ENCODE results near the gene PPM1D. TPM values are rescaled to one million over a fixed set of nuclear protein-coding genes. Genes with fewer than 3 reads are reported as not detected.

The PPM1D gene
- total and polyA plus RNA-seq, 5 donors from 2014 or later = 9.5 to 29.6 (median 12.9) TPM

DNA sequence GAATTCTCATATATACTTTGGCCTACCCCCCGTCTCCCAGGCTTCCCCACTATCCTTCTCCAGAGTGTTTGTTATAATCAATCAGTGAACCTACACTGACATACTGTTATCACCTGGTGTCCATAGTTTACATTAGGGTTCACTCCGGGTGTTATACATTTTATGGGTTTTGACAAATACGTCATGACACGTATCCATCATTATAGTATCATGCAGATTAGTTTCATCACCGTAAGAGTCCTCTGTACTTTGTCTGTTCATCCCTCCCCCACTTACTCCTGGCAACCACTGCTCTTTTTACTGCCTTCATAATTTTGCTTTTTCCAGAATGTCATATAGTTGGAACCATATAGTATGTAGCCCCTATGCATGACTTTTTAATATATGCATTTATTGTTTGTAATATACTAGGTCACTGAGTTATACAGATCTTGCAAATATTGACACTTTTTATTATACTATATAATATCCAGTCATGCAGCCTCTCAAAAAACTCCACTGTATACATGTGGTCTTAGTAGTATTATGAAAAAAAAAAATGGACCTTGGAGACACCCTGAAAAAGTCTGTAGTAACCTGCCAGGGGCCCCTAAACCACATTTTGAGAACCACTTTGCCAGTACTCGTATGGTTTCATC is 28.4 kb downstream of the PPM1D start:
- ATAC-seq (ENCODE audit: low read depth in 2 of 2) (no peak), DNase-seq (no peak)
- H3K4me1 Mint-ChIP-seq = peaks cover 12 to 19% (median 16%) of the 10 kb centered on the region in 4 donors
- Histone ChIP-seq H3K9me3 (ENCODE audit: control insufficient read depth in 2 of 2, low read length in 2 of 2) (no peaks in the 10 kb centered on the region), H3K36me3 (ENCODE audit: control insufficient read depth, insufficient read depth, low read length) (peaks cover 10% of the 10 kb centered on the region), H3K4me3 (ENCODE audit: low read depth, low read length) (no peak overlapping the region), H3K4me1 (ENCODE audit: control insufficient read depth, insufficient read depth, low read length, poor library complexity, severe bottlenecking) (no peaks in the 10 kb centered on the region), H3K27me3 (ENCODE audit: control insufficient read depth, insufficient read depth, low read length) (no peaks in the 10 kb centered on the region), H3K27ac (ENCODE audit: insufficient read depth, low read length, poor library complexity, severe bottlenecking) (no peak overlapping the region)
- H3K4me3 Mint-ChIP-seq = no peak overlapping the region
- H3K9me3 Mint-ChIP-seq = no peaks in the 10 kb centered on the region
- H3K27me3 Mint-ChIP-seq = no peaks in the 10 kb centered on the region
- peaks cover 6% of the 10 kb centered on the region for H3K36me3 Mint-ChIP-seq
- H3K27ac Mint-ChIP-seq = peak overlapping the region in 1 of 3 donors; percentile 28

DNA sequence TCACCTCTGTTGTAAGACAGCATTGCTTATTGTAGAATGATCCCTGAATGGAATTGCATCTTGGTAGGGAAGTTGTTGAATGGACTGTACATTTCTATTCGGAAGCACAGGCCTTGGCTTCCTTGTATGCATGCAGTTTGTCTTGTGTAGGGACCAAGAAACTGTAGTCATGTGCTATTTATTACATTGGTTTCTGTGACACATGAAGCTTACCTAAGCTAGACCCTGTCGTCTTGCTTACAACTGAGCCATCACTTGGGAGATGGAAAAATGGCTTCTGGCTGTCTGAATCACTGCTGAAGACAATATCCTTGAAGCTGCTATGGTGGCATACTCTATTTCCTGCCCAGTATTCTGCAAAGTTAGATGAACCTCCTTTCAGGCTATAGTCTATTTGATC is 29.1 kb downstream of the PPM1D start:
- H3K36me3 ChIP-seq (ENCODE audit: control insufficient read depth, insufficient read depth, low read length) = peaks cover 10% of the 10 kb centered on the region

DNA sequence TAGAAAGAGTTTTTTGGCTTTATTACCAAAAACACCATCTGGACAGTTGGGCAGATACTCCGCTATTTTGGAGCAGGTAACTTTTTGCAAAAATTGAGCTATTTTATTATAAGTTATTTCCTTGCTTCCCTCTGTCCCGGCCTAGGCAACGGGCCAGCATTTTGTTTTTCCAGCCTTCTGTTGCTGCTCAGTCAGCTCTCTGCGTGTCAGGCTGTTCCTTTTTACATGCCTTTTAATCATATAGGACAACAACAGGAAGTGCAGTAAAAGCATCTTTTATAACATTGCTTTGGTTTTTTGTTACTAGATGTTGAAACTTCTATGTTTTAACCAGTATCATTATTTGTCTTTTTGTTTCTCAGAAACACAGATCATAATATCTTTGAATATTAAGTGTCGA is 30.4 kb downstream of the PPM1D start:
- peaks cover 7 to 15% (median 11%) of the 10 kb centered on the region in 4 donors for H3K4me1 Mint-ChIP-seq
- no peak overlapping the region for H3K4me3 Mint-ChIP-seq
- no peaks in the 10 kb centered on the region for H3K9me3 Mint-ChIP-seq

More for the DNA sequence above, 29.1 kb downstream of the PPM1D start:
- H3K27me3 Mint-ChIP-seq = no peaks in the 10 kb centered on the region
- Histone ChIP-seq H3K4me1 (ENCODE audit: control insufficient read depth, insufficient read depth, low read length, poor library complexity, severe bottlenecking) (no peaks in the 10 kb centered on the region), H3K27me3 (ENCODE audit: control insufficient read depth, insufficient read depth, low read length) (no peaks in the 10 kb centered on the region), H3K27ac (ENCODE audit: insufficient read depth, low read length, poor library complexity, severe bottlenecking) (no peak overlapping the region), H3K4me3 (ENCODE audit: low read depth, low read length) (no peak overlapping the region), H3K9me3 (ENCODE audit: control insufficient read depth in 2 of 2, low read length in 2 of 2) (no peaks in the 10 kb centered on the region)
- H3K36me3 Mint-ChIP-seq = peaks cover 4% of the 10 kb centered on the region
- H3K27ac Mint-ChIP-seq = peak overlapping the region in 1 of 3 donors; percentile 28
- no peak overlapping the region for H3K4me3 Mint-ChIP-seq
- DNase-seq (no peak), ATAC-seq (ENCODE audit: low read depth in 2 of 2) (no peak)
- peaks cover 7 to 15% (median 11%) of the 10 kb centered on the region in 4 donors for H3K4me1 Mint-ChIP-seq
- no peaks in the 10 kb centered on the region for H3K9me3 Mint-ChIP-seq

DNA sequence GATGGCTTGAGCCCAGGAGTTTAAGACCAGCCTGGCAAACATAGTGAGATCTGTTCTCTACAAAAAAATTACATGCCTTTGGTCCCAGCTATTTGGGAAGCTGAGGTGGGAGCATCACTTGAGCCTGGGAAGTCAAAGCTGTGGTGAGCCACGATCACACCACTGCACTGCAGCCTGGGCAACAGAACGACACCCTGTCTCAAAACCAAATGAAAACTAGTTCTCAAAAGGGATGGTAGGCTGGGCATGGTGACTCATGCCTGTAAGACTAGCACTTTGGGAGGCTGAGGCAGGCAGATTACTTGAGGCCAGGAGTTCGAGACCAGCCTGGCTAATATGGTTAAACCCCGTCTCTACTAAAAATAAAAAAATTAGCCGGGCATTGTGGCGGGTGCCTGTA is 31.1 kb downstream of the PPM1D start:
- Mint-ChIP-seq H3K4me3 (no peak overlapping the region), H3K36me3 (peaks cover 4% of the 10 kb centered on the region), H3K4me1 (peaks cover 3 to 15% (median 8%) of the 10 kb centered on the region in 4 donors), H3K27ac (peak overlapping the region; percentile 6 to 81 (median 81)), H3K27me3 (no peaks in the 10 kb centered on the region), H3K9me3 (no peaks in the 10 kb centered on the region)
- H3K4me1 ChIP-seq (ENCODE audit: control insufficient read depth, insufficient read depth, low read length, poor library complexity, severe bottlenecking) = no peaks in the 10 kb centered on the region
- no peak overlapping the region for H3K4me3 ChIP-seq (ENCODE audit: low read depth, low read length)
- ATAC-seq (ENCODE audit: low read depth in 2 of 2) (no peak), DNase-seq (no peak)
- no peaks in the 10 kb centered on the region for H3K27me3 ChIP-seq (ENCODE audit: control insufficient read depth, insufficient read depth, low read length)
- no peaks in the 10 kb centered on the region for H3K9me3 ChIP-seq (ENCODE audit: control insufficient read depth in 2 of 2, low read length in 2 of 2)
- no peak overlapping the region for H3K27ac ChIP-seq (ENCODE audit: insufficient read depth, low read length, poor library complexity, severe bottlenecking)
- peaks cover 17% of the 10 kb centered on the region for H3K36me3 ChIP-seq (ENCODE audit: control insufficient read depth, insufficient read depth, low read length)

More for the DNA sequence above, 30.4 kb downstream of the PPM1D start:
- H3K36me3 ChIP-seq (ENCODE audit: control insufficient read depth, insufficient read depth, low read length) = peaks cover 14% of the 10 kb centered on the region
- Mint-ChIP-seq H3K27ac (peak overlapping the region; percentile 66 to 81 (median 80)), H3K36me3 (peaks cover 4% of the 10 kb centered on the region), H3K27me3 (no peaks in the 10 kb centered on the region)
- no peaks in the 10 kb centered on the region for H3K9me3 ChIP-seq (ENCODE audit: control insufficient read depth in 2 of 2, low read length in 2 of 2)
- no peaks in the 10 kb centered on the region for H3K27me3 ChIP-seq (ENCODE audit: control insufficient read depth, insufficient read depth, low read length)
- no peak overlapping the region for H3K4me3 ChIP-seq (ENCODE audit: low read depth, low read length)
- H3K4me1 ChIP-seq (ENCODE audit: control insufficient read depth, insufficient read depth, low read length, poor library complexity, severe bottlenecking) = no peaks in the 10 kb centered on the region
- ATAC-seq (ENCODE audit: low read depth in 2 of 2) = no peak
- peak in 1 of 3 donors; percentile 8 for DNase-seq
- no peak overlapping the region for H3K27ac ChIP-seq (ENCODE audit: insufficient read depth, low read length, poor library complexity, severe bottlenecking)

DNA sequence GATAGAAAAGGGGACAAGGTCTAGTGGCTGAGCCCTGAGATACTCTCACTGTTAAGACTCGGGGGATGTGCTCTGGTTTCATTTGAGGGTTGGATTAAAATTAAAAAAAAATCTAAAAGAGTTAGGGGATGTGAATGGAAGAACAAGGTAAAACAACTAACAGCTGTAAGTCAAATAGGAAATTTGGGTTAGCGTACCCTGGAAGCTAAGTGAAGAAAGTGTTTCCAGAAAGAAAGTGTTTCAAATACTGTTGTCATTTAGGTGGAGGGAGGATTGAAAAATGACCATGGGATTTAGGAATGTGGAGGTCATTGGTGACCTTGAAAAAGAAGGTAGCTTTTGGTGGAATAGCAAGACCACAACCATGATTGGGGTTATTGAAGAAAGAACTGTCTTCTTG is 37.7 kb downstream of the PPM1D start:
- H3K36me3 ChIP-seq (ENCODE audit: control insufficient read depth, insufficient read depth, low read length) = peaks cover 14% of the 10 kb centered on the region
- Mint-ChIP-seq H3K27ac (peak overlapping the region in 1 of 3 donors; percentile 32), H3K9me3 (no peaks in the 10 kb centered on the region), H3K4me3 (no peak overlapping the region), H3K4me1 (peaks cover 8 to 16% (median 11%) of the 10 kb centered on the region in 4 donors), H3K36me3 (peaks cover 9% of the 10 kb centered on the region), H3K27me3 (no peaks in the 10 kb centered on the region)
- no peak for ATAC-seq (ENCODE audit: low read depth in 2 of 2)
- H3K4me3 ChIP-seq (ENCODE audit: low read depth, low read length) = no peak overlapping the region
- H3K9me3 ChIP-seq (ENCODE audit: control insufficient read depth in 2 of 2, low read length in 2 of 2) = no peaks in the 10 kb centered on the region
- DNase-seq = no peak
- no peak overlapping the region for H3K27ac ChIP-seq (ENCODE audit: insufficient read depth, low read length, poor library complexity, severe bottlenecking)
- no peaks in the 10 kb centered on the region for H3K27me3 ChIP-seq (ENCODE audit: control insufficient read depth, insufficient read depth, low read length)
- H3K4me1 ChIP-seq (ENCODE audit: control insufficient read depth, insufficient read depth, low read length, poor library complexity, severe bottlenecking) = no peaks in the 10 kb centered on the region

DNA sequence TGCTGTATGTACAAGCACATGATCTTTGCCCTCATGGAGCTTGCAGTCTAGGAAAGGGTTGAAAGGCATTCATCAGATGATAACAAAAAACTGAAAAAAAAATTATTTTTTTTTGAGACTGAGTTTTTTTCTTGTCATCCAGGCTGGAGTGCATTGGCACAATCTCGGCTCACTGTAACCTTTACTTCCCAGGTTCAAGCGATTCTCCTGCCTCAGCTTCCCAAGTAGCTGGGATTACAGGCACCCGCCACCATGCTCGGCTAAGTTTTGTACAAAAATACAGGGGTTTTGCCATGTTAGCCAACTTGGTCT is 39.0 kb downstream of the PPM1D start:
- DNase-seq = no peak
- peaks cover 13% of the 10 kb centered on the region for H3K36me3 ChIP-seq (ENCODE audit: control insufficient read depth, insufficient read depth, low read length)
- Mint-ChIP-seq H3K9me3 (no peaks in the 10 kb centered on the region), H3K4me3 (no peak overlapping the region), H3K27me3 (no peaks in the 10 kb centered on the region), H3K4me1 (peaks cover 8 to 16% (median 11%) of the 10 kb centered on the region in 4 donors), H3K36me3 (peaks cover 9% of the 10 kb centered on the region), H3K27ac (no peak overlapping the region)
- H3K4me1 ChIP-seq (ENCODE audit: control insufficient read depth, insufficient read depth, low read length, poor library complexity, severe bottlenecking) = no peaks in the 10 kb centered on the region
- H3K9me3 ChIP-seq (ENCODE audit: control insufficient read depth in 2 of 2, low read length in 2 of 2) = no peaks in the 10 kb centered on the region
- no peak for ATAC-seq (ENCODE audit: low read depth in 2 of 2)
- no peak overlapping the region for H3K27ac ChIP-seq (ENCODE audit: insufficient read depth, low read length, poor library complexity, severe bottlenecking)
- H3K27me3 ChIP-seq (ENCODE audit: control insufficient read depth, insufficient read depth, low read length) = no peaks in the 10 kb centered on the region
- no peak overlapping the region for H3K4me3 ChIP-seq (ENCODE audit: low read depth, low read length)

DNA sequence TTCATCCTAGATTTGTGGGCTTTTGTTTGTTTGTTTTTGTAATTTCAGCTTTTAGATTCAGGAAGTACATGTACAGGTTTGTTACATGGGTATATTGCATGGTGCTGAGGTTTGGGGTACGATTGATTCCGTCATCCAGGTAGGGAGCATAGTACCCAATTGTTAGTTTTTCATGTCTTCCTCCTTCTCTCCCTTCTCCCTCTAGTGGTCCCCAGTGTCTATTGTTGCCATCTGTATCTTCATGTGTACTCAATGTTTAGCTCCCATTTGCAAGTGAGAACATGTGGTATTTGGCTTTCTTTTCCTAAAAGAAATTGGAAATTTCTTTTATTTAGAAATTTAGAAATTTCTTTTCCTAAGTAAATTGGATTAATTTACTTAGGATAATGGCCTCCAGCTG is 40.5 kb downstream of the PPM1D start:
- no peaks in the 10 kb centered on the region for H3K9me3 ChIP-seq (ENCODE audit: control insufficient read depth in 2 of 2, low read length in 2 of 2)
- no peaks in the 10 kb centered on the region for H3K9me3 Mint-ChIP-seq
- peaks cover 8 to 16% (median 11%) of the 10 kb centered on the region in 4 donors for H3K4me1 Mint-ChIP-seq
- peak in 1 of 3 donors; percentile 9 for DNase-seq
- no peaks in the 10 kb centered on the region for H3K27me3 ChIP-seq (ENCODE audit: control insufficient read depth, insufficient read depth, low read length)
- H3K27ac Mint-ChIP-seq = no peak overlapping the region
- no peak overlapping the region for H3K4me3 ChIP-seq (ENCODE audit: low read depth, low read length)
- peaks cover 9% of the 10 kb centered on the region for H3K36me3 Mint-ChIP-seq
- no peaks in the 10 kb centered on the region for H3K27me3 Mint-ChIP-seq
- no peak overlapping the region for H3K4me3 Mint-ChIP-seq
- no peaks in the 10 kb centered on the region for H3K4me1 ChIP-seq (ENCODE audit: control insufficient read depth, insufficient read depth, low read length, poor library complexity, severe bottlenecking)
- H3K27ac ChIP-seq (ENCODE audit: insufficient read depth, low read length, poor library complexity, severe bottlenecking) = no peak overlapping the region
- peaks cover 6% of the 10 kb centered on the region for H3K36me3 ChIP-seq (ENCODE audit: control insufficient read depth, insufficient read depth, low read length)
- no peak for ATAC-seq (ENCODE audit: low read depth in 2 of 2)

DNA sequence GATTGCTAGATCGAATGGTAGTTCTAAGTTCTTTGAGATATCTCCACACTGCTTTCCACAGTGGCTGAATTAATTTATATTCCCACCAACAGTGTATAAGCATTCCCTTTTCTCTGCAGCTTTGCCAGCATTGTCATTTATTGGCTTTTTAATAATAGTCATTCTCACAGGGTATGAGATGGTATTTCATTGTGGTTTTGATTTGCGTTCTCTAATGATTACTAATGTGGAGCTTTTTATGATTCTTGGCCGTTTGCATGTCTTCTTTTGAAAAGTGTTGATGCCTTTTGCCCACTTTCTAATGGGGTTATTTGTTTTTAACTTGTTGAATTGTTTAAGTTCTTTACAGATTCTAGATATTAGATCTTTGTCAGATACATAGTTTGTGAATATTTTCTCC is 41.1 kb downstream of the PPM1D start:
- Mint-ChIP-seq H3K9me3 (no peaks in the 10 kb centered on the region), H3K27ac (peak overlapping the region in 1 of 3 donors; percentile 70), H3K36me3 (peaks cover 9% of the 10 kb centered on the region), H3K4me3 (no peak overlapping the region), H3K4me1 (peaks cover 8 to 20% (median 13%) of the 10 kb centered on the region in 4 donors), H3K27me3 (no peaks in the 10 kb centered on the region)
- ATAC-seq (ENCODE audit: low read depth in 2 of 2) (no peak), DNase-seq (no peak)
- H3K36me3 ChIP-seq (ENCODE audit: control insufficient read depth, insufficient read depth, low read length) = no peaks in the 10 kb centered on the region
- H3K27me3 ChIP-seq (ENCODE audit: control insufficient read depth, insufficient read depth, low read length) = no peaks in the 10 kb centered on the region
- no peak overlapping the region for H3K4me3 ChIP-seq (ENCODE audit: low read depth, low read length)
- H3K9me3 ChIP-seq (ENCODE audit: control insufficient read depth in 2 of 2, low read length in 2 of 2) = no peaks in the 10 kb centered on the region
- no peak overlapping the region for H3K27ac ChIP-seq (ENCODE audit: insufficient read depth, low read length, poor library complexity, severe bottlenecking)
- H3K4me1 ChIP-seq (ENCODE audit: control insufficient read depth, insufficient read depth, low read length, poor library complexity, severe bottlenecking) = no peaks in the 10 kb centered on the region

Data from CD4-positive, CD25-positive, alpha-beta regulatory T cell (primary cell).